Activated CD8-positive, alpha-beta memory T cell treated with anti-CD3 and anti-CD28 coated beads for 24 hours (primary cell): ENCODE data around the gene PRAMEF17.
"Not testable (repeated sequence)": the region's sequence is repeated elsewhere in the genome, so short reads cannot be mapped to it uniquely, and the experiment has no call there.

ENCODE experiments used
- DNase-seq: peaks from one replicate; pipeline ENCODE4 v3.0.0-alpha.2; 2020

The PRAMEF17 gene

GRCh38 chr1:13389332-13389731 is at the start of gene PRAMEF17:
Gene PRAMEF17 (plus strand): TSS chr1:13389632. CDS start chr1:13389658, 26 bp downstream.
- not testable (repeated sequence) for DNase-seq

GRCh38 chr1:13342496-13342895 is 46.9 kb upstream of the PRAMEF17 start:
- not testable (repeated sequence) for DNase-seq

- DNase-seq, result not testable (repeated sequence)
Measured at GRCh38 chr1:13347034-13347433, 42.4 kb upstream of the PRAMEF17 start, which contains the start of gene PRAMEF14. Gene PRAMEF14 (minus strand): TSS chr1:13347134. CDS start chr1:13345314, 1,820 bp downstream.

GRCh38 chr1:13353476-13353875 is 36.0 kb upstream of the PRAMEF17 start:
- not testable (repeated sequence) for DNase-seq

- not testable (repeated sequence) for DNase-seq
Measured at GRCh38 chr1:13354475-13354874, 35.0 kb upstream of the PRAMEF17 start.

- DNase-seq, result not testable (repeated sequence)
Measured at GRCh38 chr1:13356774-13357173, 32.7 kb upstream of the PRAMEF17 start.

- DNase-seq, result not testable (repeated sequence)
Measured at GRCh38 chr1:13362364-13362763, 27.1 kb upstream of the PRAMEF17 start.

GRCh38 chr1:13364928-13365327 is 24.5 kb upstream of the PRAMEF17 start:
- not testable (repeated sequence) for DNase-seq

GRCh38 chr1:13366536-13366935 is 22.9 kb upstream of the PRAMEF17 start:
- not testable (repeated sequence) for DNase-seq

- DNase-seq, result peak; percentile 63
Measured at GRCh38 chr1:13368544-13368943, 20.9 kb upstream of the PRAMEF17 start.

GRCh38 chr1:13378983-13379382 is 10.4 kb upstream of the PRAMEF17 start:
- DNase-seq, result not testable (repeated sequence)

GRCh38 chr1:13380380-13380779 is 9.1 kb upstream of the PRAMEF17 start:
- DNase-seq, result not testable (repeated sequence)

- not testable (repeated sequence) for DNase-seq
Measured at GRCh38 chr1:13393004-13393403, 3.6 kb downstream of the PRAMEF17 start.

- not testable (repeated sequence) for DNase-seq
Measured at GRCh38 chr1:13394761-13395160, 5.3 kb downstream of the PRAMEF17 start.

- not testable (repeated sequence) for DNase-seq
Measured at GRCh38 chr1:13395311-13395710, 5.9 kb downstream of the PRAMEF17 start.

GRCh38 chr1:13407811-13408210 is 18.4 kb downstream of the PRAMEF17 start:
- DNase-seq, result no peak

- not testable (repeated sequence) for DNase-seq
Measured at GRCh38 chr1:13410150-13410549, 20.7 kb downstream of the PRAMEF17 start, which contains the start of gene PRAMEF20. Gene PRAMEF20 (plus strand): TSS chr1:13410450. CDS start chr1:13416355, 5,905 bp downstream.

GRCh38 chr1:13430495-13430894 is 41.1 kb downstream of the PRAMEF17 start:
- no peak for DNase-seq

- DNase-seq, result no peak
Measured at GRCh38 chr1:13432251-13432650, 42.8 kb downstream of the PRAMEF17 start.

- not testable (repeated sequence) for DNase-seq
Measured at GRCh38 chr1:13433694-13434358, 44.4 kb downstream of the PRAMEF17 start.

- no peak for DNase-seq
Measured at GRCh38 chr1:13435458-13435857, 46.0 kb downstream of the PRAMEF17 start.

- not testable (repeated sequence) for DNase-seq
Measured at GRCh38 chr1:13439104-13439783, 49.8 kb downstream of the PRAMEF17 start.
